RWPE2 (cell line): Measurements from ENCODE around the gene B3GAT1.

ENCODE experiments used
- ATAC-seq: fragments of 200-7000 bp; cut with Tn5 transposase; 3 replicates; pipeline ENCODE4 v1.9.1; 2021; ENCODE audit warnings: low read depth
- DNase-seq: peaks from one replicate; pipeline ENCODE4 v3.0.0-alpha.2; 2020; ENCODE audit warnings: low spot score
- H3K27ac ChIP-seq: fragments of 450-650 bp; 2 replicates; pipeline ENCODE4 v1.5.1; 2017; ENCODE audit warnings: mild to moderate bottlenecking; ENCODE audit not compliant: poor library complexity, severe bottlenecking
- H3K27me3 ChIP-seq: fragments of 250-450 bp; sonication (Bioruptor Pico); 2 replicates; pipeline ENCODE4 v1.5.1; 2021; ENCODE audit warnings: mild to moderate bottlenecking, moderate library complexity; ENCODE audit not compliant: insufficient read depth, poor library complexity, severe bottlenecking
- H3K36me3 ChIP-seq: fragments of 250-450 bp; sonication (Bioruptor Pico); 2 replicates; pipeline ENCODE4 v1.5.1; 2020; ENCODE audit warnings: low read depth, mild to moderate bottlenecking, moderate library complexity
- H3K4me1 ChIP-seq: fragments of 250-450 bp; sonication (Bioruptor Pico); 2 replicates; pipeline ENCODE4 v1.5.1; 2021; ENCODE audit warnings: mild to moderate bottlenecking, moderate library complexity; ENCODE audit not compliant: insufficient read depth, poor library complexity, severe bottlenecking
- H3K4me3 ChIP-seq: fragments of 250-450 bp; sonication (Bioruptor Pico); 2 replicates; pipeline ENCODE4 v1.5.1; 2021; ENCODE audit warnings: mild to moderate bottlenecking, moderate library complexity; ENCODE audit not compliant: severe bottlenecking
- H3K9me3 ChIP-seq: fragments of 250-450 bp; sonication (Bioruptor Pico); 2 replicates; pipeline ENCODE4 v1.5.1; 2021; ENCODE audit warnings: mild to moderate bottlenecking, moderate library complexity; ENCODE audit not compliant: severe bottlenecking
- CTCF ChIP-seq: fragments of 450-650 bp; IDR thresholded peaks from one replicate; pipeline ENCODE4 v1.5.1; 2017; ENCODE audit warnings: mild to moderate bottlenecking, moderate library complexity; ENCODE audit not compliant: poor library complexity, severe bottlenecking

B3GAT1 gene

GRCh38 chr11:134410766-134411165, 1.3 kb downstream of the B3GAT1 start:
- DNase-seq (no peak), ATAC-seq (no peak)
- H3K9me3 ChIP-seq: no peaks in the 10 kb centered on the region
- H3K4me3 ChIP-seq: no peak overlapping the region
- H3K36me3 ChIP-seq: no peaks in the 10 kb centered on the region
- no peak overlapping the region for H3K27ac ChIP-seq
- no peak for TF ChIP-seq CTCF
- peaks cover 60% of the 10 kb centered on the region for H3K27me3 ChIP-seq
- H3K4me1 ChIP-seq: no peaks in the 10 kb centered on the region

GRCh38 chr11:134409552-134410429, 2.3 kb downstream of the B3GAT1 start:
- H3K36me3 ChIP-seq: no peaks in the 10 kb centered on the region
- H3K4me3 ChIP-seq: no peak overlapping the region
- no peak for TF ChIP-seq CTCF
- no peak overlapping the region for H3K27ac ChIP-seq
- DNase-seq: no peak
- no peaks in the 10 kb centered on the region for H3K9me3 ChIP-seq
- peaks cover 52% of the 10 kb centered on the region for H3K27me3 ChIP-seq
- ATAC-seq: no peak
- no peaks in the 10 kb centered on the region for H3K4me1 ChIP-seq

- ATAC-seq: no peak
- Histone ChIP-seq H3K4me1 (no peaks in the 10 kb centered on the region), H3K4me3 (no peak overlapping the region), H3K27me3 (peaks cover 33% of the 10 kb centered on the region), H3K27ac (no peak overlapping the region), H3K36me3 (no peaks in the 10 kb centered on the region), H3K9me3 (no peaks in the 10 kb centered on the region)
- no peak for DNase-seq
- TF ChIP-seq CTCF: no peak
Measured at GRCh38 chr11:134407923-134408322, 4.1 kb downstream of the B3GAT1 start.

- Histone ChIP-seq H3K4me3 (no peak overlapping the region), H3K27me3 (peaks cover 28% of the 10 kb centered on the region), H3K36me3 (no peaks in the 10 kb centered on the region), H3K4me1 (no peaks in the 10 kb centered on the region), H3K27ac (no peak overlapping the region), H3K9me3 (no peaks in the 10 kb centered on the region)
- DNase-seq (no peak), ATAC-seq (no peak)
- no peak for TF ChIP-seq CTCF
Measured at GRCh38 chr11:134407321-134407828, 4.7 kb downstream of the B3GAT1 start.
